HFFc6 (cell line): ENCODE measurements around the gene P3H3. TPM values are rescaled to one million over a fixed set of nuclear protein-coding genes. Genes with fewer than 3 reads are reported as not detected.
A peak's percentile ranks its signal among the peaks of the same experiment; 100 is the strongest.
"Not testable (repeated sequence)": the region's sequence is repeated elsewhere in the genome, so short reads cannot be mapped to it uniquely, and the experiment has no call there.

Experiments
- DNase-seq: peaks from one replicate; pipeline ENCODE4 v3.0.0-alpha.2; 2018
- H3K27ac Mint-ChIP-seq: 2 replicates; pipeline ENCODE4 v1.8.0; 2020; ENCODE audit warnings: mild to moderate bottlenecking, mixed read lengths
- H3K27me3 Mint-ChIP-seq: 2 replicates; pipeline ENCODE4 v1.8.0; 2021; ENCODE audit warnings: mild to moderate bottlenecking, moderate library complexity, mixed read lengths; ENCODE audit not compliant: insufficient read depth
- H3K36me3 Mint-ChIP-seq: 2 replicates; pipeline ENCODE4 v1.8.0; 2021; ENCODE audit warnings: low read depth, mixed read lengths
- H3K4me1 Mint-ChIP-seq: 2 replicates; pipeline ENCODE4 v1.8.0; 2020; ENCODE audit warnings: low read depth, mixed read lengths
- H3K4me3 Mint-ChIP-seq: 2 replicates; pipeline ENCODE4 v1.8.0; 2020; ENCODE audit warnings: mild to moderate bottlenecking, moderate library complexity, mixed read lengths
- H3K9me3 Mint-ChIP-seq: 2 replicates; pipeline ENCODE4 v1.8.0; 2020; ENCODE audit warnings: mild to moderate bottlenecking, mixed read lengths
- CTCF ChIP-seq: fragments of 200-600 bp; sonication (generic); IDR thresholded peaks from 2 replicates; pipeline ENCODE4 v1.5.0; 2021; ENCODE audit warnings: antibody characterized with exemption, mild to moderate bottlenecking
- total RNA-seq, 6 experiments: library from RNA; stranded (reverse); fragmentation: NEBNext Ultra II Directional; extraction: Animal tissue kit (Norgen Biotek cat#: 25700); gene quantifications; 2 replicates in 1 of 6; 3 replicates in 5 of 6; pipeline ENCODE4 v1.2.3, GENCODE V29; 2021

Gene P3H3
- total RNA-seq, 6 experiments from 2014 or later, result 94.0 to 109 (median 103) TPM

GRCh38 chr12:6863586-6864321, 35.5 kb downstream of the P3H3 start:
- Mint-ChIP-seq H3K9me3 (no peaks in the 10 kb centered on the region), H3K27me3 (peaks cover 13% of the 10 kb centered on the region), H3K27ac (peak overlapping the region; percentile 55), H3K36me3 (peaks cover 60% of the 10 kb centered on the region), H3K4me3 (no peak overlapping the region), H3K4me1 (peaks cover 18% of the 10 kb centered on the region)
- no peak for DNase-seq
- no peak for TF ChIP-seq CTCF

- peaks cover 17% of the 10 kb centered on the region for H3K27me3 Mint-ChIP-seq
- peaks cover 33% of the 10 kb centered on the region for H3K4me1 Mint-ChIP-seq
- not testable (repeated sequence) for H3K4me3 Mint-ChIP-seq, H3K9me3 Mint-ChIP-seq, DNase-seq, H3K27ac Mint-ChIP-seq
- peaks cover 68% of the 10 kb centered on the region for H3K36me3 Mint-ChIP-seq
Measured at GRCh38 chr12:6865307-6865706, 37.1 kb downstream of the P3H3 start.

GRCh38 chr12:6866163-6866919, 38.1 kb downstream of the P3H3 start:
- Mint-ChIP-seq H3K27me3 (peaks cover 17% of the 10 kb centered on the region), H3K36me3 (peaks cover 62% of the 10 kb centered on the region), H3K4me1 (peaks cover 44% of the 10 kb centered on the region), H3K9me3 (no peaks in the 10 kb centered on the region), H3K27ac (peak overlapping the region; percentile 90), H3K4me3 (peak overlapping the region; percentile 97)
- no peak for DNase-seq
- no peak for TF ChIP-seq CTCF

GRCh38 chr12:6866920-6867412, 38.8 kb downstream of the P3H3 start:
- Mint-ChIP-seq H3K27me3 (peaks cover 17% of the 10 kb centered on the region), H3K9me3 (no peaks in the 10 kb centered on the region), H3K36me3 (peaks cover 63% of the 10 kb centered on the region), H3K27ac (peak overlapping the region; percentile 90), H3K4me3 (peak overlapping the region; percentile 97), H3K4me1 (peaks cover 50% of the 10 kb centered on the region)
- no peak for TF ChIP-seq CTCF
- DNase-seq, result no peak

- TF ChIP-seq CTCF, result peak; percentile 48
- no peaks in the 10 kb centered on the region for H3K9me3 Mint-ChIP-seq
- DNase-seq, result peak; percentile 79
- peak within 1 kb of the TSS; percentile 97 for H3K4me3 Mint-ChIP-seq
- H3K27me3 Mint-ChIP-seq, result peaks cover 17% of the 10 kb centered on the region
- H3K27ac Mint-ChIP-seq, result peak within 1 kb of the TSS; percentile 90
- peaks cover 62% of the 10 kb centered on the region for H3K36me3 Mint-ChIP-seq
- peaks cover 54% of the 10 kb centered on the region for H3K4me1 Mint-ChIP-seq
Measured at GRCh38 chr12:6867413-6868210, 39.4 kb downstream of the P3H3 start, which contains the start of gene TPI1. Gene TPI1 (plus strand): TSS chr12:6867531. CDS start chr12:6867567, 36 bp downstream.
